Measurements from ENCODE around the gene ECM1. TPM values are rescaled to one million over a fixed set of nuclear protein-coding genes. Genes with fewer than 3 reads are reported as not detected.
A peak's percentile ranks its signal among the peaks of the same experiment; 100 is the strongest.

The ECM1 gene
- total and polyA plus RNA-seq, 2 of the 8 experiments (the other 6 are each of a cell fraction or from before 2014, with no cell fraction given), result 0.95 to 0.98 TPM

- Histone ChIP-seq H3K56ac (replicated peaks; ENCODE audit: insufficient read length, low read depth, low read length) (no peak overlapping the region), H4K91ac (replicated peaks; ENCODE audit: insufficient read length, low read length) (no peak overlapping the region), H2AK5ac (ENCODE audit: low read depth, low read length) (no peak overlapping the region), H3K4me3 (ENCODE audit: extremely low read depth in 1 of 4, insufficient read depth in 2 of 4, low read depth in 3 of 4, low read length in 4 of 4) (no peak overlapping the region), H3K4me2 (ENCODE audit: insufficient read depth in 1 of 2, low read depth in 2 of 2, low read length in 2 of 2) (no peak overlapping the region), H3K9ac (replicated peaks in 1 of 4; ENCODE audit: extremely low read depth in 1 of 4, low read depth in 3 of 4, low read length in 3 of 4) (no peak overlapping the region), H3K9me3 (ENCODE audit: insufficient read depth in 2 of 2, low read depth in 1 of 2, low read length in 1 of 2) (no peaks in the 10 kb centered on the region), H4K20me1 (replicated peaks in 1 of 2; ENCODE audit: control insufficient read depth in 1 of 2, insufficient read depth in 2 of 2, low read length in 2 of 2) (no peaks in the 10 kb centered on the region), H3K23ac (ENCODE audit: insufficient read length) (no peak overlapping the region), H3K18ac (ENCODE audit: extremely low read depth, low read length) (no peak overlapping the region), H3K4ac (replicated peaks; ENCODE audit: insufficient read length, low read depth, low read length) (no peak overlapping the region), H2AFZ (ENCODE audit: low read length) (peak overlapping the region; percentile 86; the same call in 1 of the 2 replicates), H2BK15ac (ENCODE audit: low read length) (no peak overlapping the region; the same call in 1 of the 2 replicates), H2BK20ac (ENCODE audit: low read length) (no peak overlapping the region), H3K14ac (ENCODE audit: insufficient read length) (no peak overlapping the region), H2BK12ac (ENCODE audit: low read depth, low read length) (no peak overlapping the region), H3K79me1 (ENCODE audit: low read depth, low read length) (no peaks in the 10 kb centered on the region), H4K5ac (ENCODE audit: insufficient read length, low read depth, low read length) (no peak overlapping the region), H3K79me2 (ENCODE audit: control insufficient read depth in 1 of 2, insufficient read depth in 2 of 2, low read length in 2 of 2) (peaks cover 0 to 10% of the 10 kb centered on the region in 2 experiments; a peak in 2 of 4 replicates), H2BK5ac (ENCODE audit: low read depth, low read length) (no peak overlapping the region), H3K4me1 (replicated peaks in 1 of 4; ENCODE audit: control insufficient read depth in 3 of 4, insufficient read depth in 4 of 4, low read length in 3 of 4) (peaks cover 0 to 4% (median 1%) of the 10 kb centered on the region in 4 experiments; a peak in 5 of 7 replicates), H3K27me3 (replicated peaks in 1 of 4; ENCODE audit: control insufficient read depth in 3 of 4, extremely low read depth in 1 of 4, insufficient read depth in 3 of 4, low read length in 3 of 4) (no peaks in the 10 kb centered on the region), H3K36me3 (ENCODE audit: control insufficient read depth in 2 of 4, insufficient read depth in 4 of 4, low read length in 3 of 4) (peaks cover 0 to 12% (median 4%) of the 10 kb centered on the region in 4 experiments; a peak in 4 of 8 replicates), H3K23me2 (ENCODE audit: low read depth, low read length) (peaks cover 6% of the 10 kb centered on the region; the same call in 1 of the 2 replicates), H3K27ac (ENCODE audit: low read depth, low read length) (no peak overlapping the region), H4K8ac (ENCODE audit: extremely low read depth, insufficient read depth, low read length) (no peak overlapping the region), H2BK120ac (replicated peaks; ENCODE audit: low read depth, low read length) (no peak overlapping the region)
- CTCF ChIA-PET (ENCODE audit: partially characterized antibody), result interaction anchor here (1.0 to 1.6 kb wide), 5 partner anchors 20 to 76 kb away, joined by 4 to 13 read pairs (median 5); partner anchors contain the start of gene FALEC
- no peak for FAIRE-seq
- TF ChIP-seq CBX5 (IDR thresholded peaks at IDR 0.05; ENCODE audit: low read depth, low read length) (no peak), RAD21 (IDR thresholded peaks at IDR 0.05 in 1 of 2, conservative IDR thresholded peaks at IDR 0.05 in 1 of 2; ENCODE audit: low read depth in 2 of 2, low read length in 2 of 2) (peak; percentile 37 to 58), GTF2F1 (IDR thresholded peaks at IDR 0.05; ENCODE audit: borderline replicate concordance, low read depth, low read length) (no peak), RXRA (IDR thresholded peaks at IDR 0.05; ENCODE audit: insufficient read depth, low read depth, low read length) (no peak), CTCF (IDR thresholded peaks at IDR 0.05; ENCODE audit: control extremely low read depth in 1 of 3, insufficient read depth in 1 of 3, low read depth in 1 of 3, low read length in 3 of 3) (peak in 2 of 3 experiments; percentile 15 to 16; a peak in 2 of 4 replicates), TAF7 (optimal IDR thresholded peaks at IDR 0.05; ENCODE audit: borderline replicate concordance, low read depth, low read length) (no peak)
- POLR2A ChIA-PET (ENCODE audit: partially characterized antibody), result no interaction called here
- WGBS, 2 experiments (ENCODE audit: extremely low coverage in 1 of 2, insufficient coverage in 1 of 2, insufficient read length in 1 of 2, insufficient replicate concordance in 2 of 2, low coverage in 1 of 2, low lambda C conversion rate in 2 of 2, missing lambda C conversion rate in 1 of 2), result 81% methylated on average over 2 of the region's 2 CpGs; no CpG with 5 or more reads in 1 of the 2 experiments
- no peak for DNase-seq (ENCODE audit: low read depth in 1 of 2, low spot score in 2 of 2)
Observed at GRCh38 chr1:150484861-150485260, 23.0 kb upstream of the ECM1 start.
